Measurements from ENCODE around the gene ABHD14A. TPM values are rescaled to one million over a fixed set of nuclear protein-coding genes. Genes with fewer than 3 reads are reported as not detected.

Gene ABHD14A
- total RNA-seq, 4 donors from 2014 or later, result 3.9 to 11.6 (median 7.7) TPM

GRCh38 chr3:51961602-51962569, 13.0 kb upstream of the ABHD14A start:
- Histone ChIP-seq H3K4me1 (peaks cover 0 to 10% (median 3%) of the 10 kb centered on the region in 4 donors), H3K36me3 (peaks cover 0 to 7% (median 0%) of the 10 kb centered on the region in 3 donors), H3K9me3 (no peaks in the 10 kb centered on the region), H3K27me3 (no peaks in the 10 kb centered on the region), H3K4me3 (no peak overlapping the region), H3K27ac (no peak overlapping the region)
- TF ChIP-seq CTCF (IDR thresholded peaks at IDR 0.05) (no peak), POLR2A (IDR thresholded peaks at IDR 0.05) (no peak)
- DNase-seq, result no peak

- H3K9me3 ChIP-seq, result no peaks in the 10 kb centered on the region
- H3K4me1 ChIP-seq, result peaks cover 0 to 15% (median 5%) of the 10 kb centered on the region in 4 donors
- no peaks in the 10 kb centered on the region for H3K27me3 ChIP-seq
- no peak overlapping the region for H3K4me3 ChIP-seq
- no peak for DNase-seq
- H3K27ac ChIP-seq, result no peak overlapping the region
- peaks cover 0 to 7% (median 0%) of the 10 kb centered on the region in 3 donors for H3K36me3 ChIP-seq
- TF ChIP-seq CTCF (IDR thresholded peaks at IDR 0.05), result no peak
- TF ChIP-seq POLR2A (IDR thresholded peaks at IDR 0.05), result no peak
Observed at GRCh38 chr3:51962854-51963530, 11.9 kb upstream of the ABHD14A start.

- peaks cover 0 to 6% (median 0%) of the 10 kb centered on the region in 3 donors for H3K36me3 ChIP-seq
- H3K27me3 ChIP-seq, result no peaks in the 10 kb centered on the region
- H3K4me3 ChIP-seq, result no peak overlapping the region
- no peak overlapping the region for H3K27ac ChIP-seq
- H3K4me1 ChIP-seq, result peaks cover 0 to 23% (median 7%) of the 10 kb centered on the region in 4 donors
- H3K9me3 ChIP-seq, result no peaks in the 10 kb centered on the region
- no peak for DNase-seq
- TF ChIP-seq POLR2A (IDR thresholded peaks at IDR 0.05) (no peak), CTCF (IDR thresholded peaks at IDR 0.05) (no peak)
Observed at GRCh38 chr3:51963951-51964451, 10.9 kb upstream of the ABHD14A start.

- no peak overlapping the region for H3K4me3 ChIP-seq
- no peaks in the 10 kb centered on the region for H3K9me3 ChIP-seq
- H3K36me3 ChIP-seq, result peaks cover 0 to 4% (median 0%) of the 10 kb centered on the region in 3 donors
- no peaks in the 10 kb centered on the region for H3K27me3 ChIP-seq
- no peak for DNase-seq
- no peak for TF ChIP-seq CTCF (IDR thresholded peaks at IDR 0.05)
- H3K27ac ChIP-seq, result no peak overlapping the region
- H3K4me1 ChIP-seq, result peaks cover 0 to 23% (median 7%) of the 10 kb centered on the region in 4 donors
Observed at GRCh38 chr3:51964521-51964920, 10.3 kb upstream of the ABHD14A start.

- Histone ChIP-seq H3K27ac (no peak overlapping the region), H3K4me1 (peaks cover 0 to 24% (median 7%) of the 10 kb centered on the region in 4 donors), H3K36me3 (no peaks in the 10 kb centered on the region), H3K4me3 (no peak overlapping the region), H3K27me3 (no peaks in the 10 kb centered on the region), H3K9me3 (no peaks in the 10 kb centered on the region)
- DNase-seq, result no peak
- TF ChIP-seq CTCF (IDR thresholded peaks at IDR 0.05) (no peak), POLR2A (IDR thresholded peaks at IDR 0.05) (no peak)
Observed at GRCh38 chr3:51966016-51966415, 8.8 kb upstream of the ABHD14A start.

Data from Peyer's patch (tissue), 4 donors.